AG08395 (cell line): ENCODE data around the gene NFATC3.

Experiments used
- DNase-seq: peaks from one replicate; pipeline ENCODE4 v3.0.0; 2012; ENCODE audit warnings: mixed read lengths, low spot score

Gene NFATC3

GRCh38 chr16:68073902-68074760 lies 11.0 kb upstream of the NFATC3 start:
- DNase-seq, result no peak

DNA sequence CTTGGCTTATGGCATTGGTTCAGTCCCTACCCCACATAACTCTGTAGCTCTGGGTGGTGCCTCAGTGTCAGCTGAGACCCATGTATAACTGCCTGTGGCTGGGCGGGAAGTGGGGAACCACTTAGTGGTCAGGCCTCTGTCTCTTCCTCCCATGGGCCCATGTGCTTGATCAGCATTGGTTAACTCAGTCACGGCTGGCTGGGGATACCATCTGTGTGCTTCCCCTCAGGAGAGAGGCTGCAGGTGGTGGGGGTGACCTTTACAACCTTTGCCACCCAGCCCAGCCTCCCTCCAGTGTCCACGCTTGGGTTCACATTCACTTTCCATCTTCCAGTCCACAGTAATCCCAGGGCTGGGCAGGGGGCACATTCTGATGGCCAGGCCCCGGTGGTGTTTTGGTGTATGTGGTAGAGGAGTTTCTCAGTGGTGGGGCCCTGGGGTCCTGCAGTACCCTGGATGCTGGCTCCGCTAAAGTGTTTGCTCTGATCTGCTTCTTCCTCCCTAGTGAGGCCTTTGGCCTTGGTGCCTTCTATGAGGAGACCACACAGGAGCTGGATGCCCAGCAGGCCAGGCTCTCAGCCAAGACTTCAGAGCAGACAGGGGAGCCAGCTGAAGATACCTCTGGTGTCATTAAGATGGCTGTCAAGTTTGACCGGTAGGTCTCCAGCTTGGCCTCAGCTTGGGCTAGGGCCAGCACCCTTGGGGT lies 10.2 kb upstream of the NFATC3 start:
- no peak for DNase-seq

DNA sequence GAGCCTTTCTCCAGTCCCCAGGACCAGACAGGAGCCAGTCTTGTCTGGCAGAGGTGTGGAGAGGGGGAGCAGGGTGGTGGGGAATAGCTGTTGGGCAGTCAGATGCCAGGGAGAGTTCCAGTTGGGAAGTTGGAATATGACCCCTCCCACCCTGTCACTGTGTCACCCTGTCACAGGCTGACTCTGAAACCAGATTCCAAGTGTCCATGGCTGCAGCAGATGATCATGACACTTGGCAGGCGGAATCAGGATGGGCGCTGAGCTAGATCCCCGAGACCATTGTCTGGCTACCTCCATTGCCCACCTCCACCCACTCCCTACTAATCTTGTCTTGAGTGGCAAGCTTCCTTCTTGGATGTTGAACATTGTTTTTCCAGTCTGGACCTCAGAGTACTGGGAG lies 9.2 kb upstream of the NFATC3 start:
- no peak for DNase-seq

DNA sequence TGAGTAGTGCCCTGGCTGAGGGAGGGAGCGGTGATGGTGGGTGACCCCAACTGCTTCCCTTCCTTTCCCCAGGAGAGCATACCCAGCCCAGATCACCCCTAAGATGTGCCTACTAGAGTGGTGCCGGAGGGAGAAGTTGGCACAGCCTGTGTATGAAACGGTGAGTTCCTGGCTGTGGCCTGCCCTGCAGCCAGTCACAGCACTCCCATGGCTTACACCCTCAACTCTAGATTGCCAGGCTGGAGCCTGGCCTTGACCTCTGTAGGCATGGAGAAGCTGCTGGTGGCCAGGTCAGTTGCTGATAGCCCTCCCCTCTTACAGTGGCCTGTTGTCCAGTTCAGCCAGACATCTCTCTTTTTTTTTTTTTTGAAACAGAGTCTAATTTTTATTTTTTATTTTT lies 8.6 kb upstream of the NFATC3 start:
- DNase-seq, result no peak

DNA sequence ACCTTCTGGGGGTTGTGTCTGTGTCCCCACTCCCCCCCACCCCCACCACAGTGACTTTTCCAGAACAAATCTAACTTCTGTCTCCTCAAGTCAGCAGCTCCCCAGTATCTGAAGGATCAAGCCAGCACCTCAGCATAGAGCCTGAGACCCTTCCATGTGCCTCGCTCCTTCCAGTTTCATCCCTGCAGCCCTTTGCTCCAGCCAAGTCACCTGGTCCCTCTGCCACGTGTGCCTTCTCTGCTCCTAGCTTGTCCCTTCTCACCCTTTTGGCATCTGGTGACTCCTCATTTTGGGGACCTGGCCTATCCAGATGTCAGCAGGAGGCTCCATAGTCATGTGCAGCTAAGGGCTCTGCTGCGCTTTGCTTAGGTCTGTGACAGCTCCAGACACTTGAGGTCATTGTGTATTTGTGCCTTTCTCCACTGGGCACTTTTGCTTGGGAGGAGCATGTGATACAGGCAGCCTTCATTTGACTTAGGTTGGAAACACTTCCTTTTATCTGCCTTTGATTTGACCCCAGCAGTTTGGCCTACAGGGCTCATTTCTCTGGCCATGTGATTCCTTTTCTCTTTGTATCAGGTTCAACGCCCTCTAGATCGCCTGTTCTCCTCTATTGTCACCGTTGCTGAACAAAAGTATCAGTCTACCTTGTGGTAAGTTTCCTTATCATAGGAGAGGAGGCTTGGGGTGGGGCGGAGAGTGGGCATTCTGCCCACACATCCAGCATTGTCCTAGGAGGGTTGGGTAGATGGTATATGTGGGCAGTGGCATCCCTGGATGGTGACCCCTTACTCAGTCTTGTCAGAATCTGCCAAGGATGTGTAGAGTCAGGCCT lies 7.1 kb upstream of the NFATC3 start:
- DNase-seq, result no peak

GRCh38 chr16:68078701-68079375 lies 6.3 kb upstream of the NFATC3 start:
- no peak for DNase-seq

- DNase-seq, result no peak
Observed at GRCh38 chr16:68079376-68079625, 5.9 kb upstream of the NFATC3 start.

GRCh38 chr16:68079626-68080344 lies 5.4 kb upstream of the NFATC3 start:
- DNase-seq, result no peak

DNA sequence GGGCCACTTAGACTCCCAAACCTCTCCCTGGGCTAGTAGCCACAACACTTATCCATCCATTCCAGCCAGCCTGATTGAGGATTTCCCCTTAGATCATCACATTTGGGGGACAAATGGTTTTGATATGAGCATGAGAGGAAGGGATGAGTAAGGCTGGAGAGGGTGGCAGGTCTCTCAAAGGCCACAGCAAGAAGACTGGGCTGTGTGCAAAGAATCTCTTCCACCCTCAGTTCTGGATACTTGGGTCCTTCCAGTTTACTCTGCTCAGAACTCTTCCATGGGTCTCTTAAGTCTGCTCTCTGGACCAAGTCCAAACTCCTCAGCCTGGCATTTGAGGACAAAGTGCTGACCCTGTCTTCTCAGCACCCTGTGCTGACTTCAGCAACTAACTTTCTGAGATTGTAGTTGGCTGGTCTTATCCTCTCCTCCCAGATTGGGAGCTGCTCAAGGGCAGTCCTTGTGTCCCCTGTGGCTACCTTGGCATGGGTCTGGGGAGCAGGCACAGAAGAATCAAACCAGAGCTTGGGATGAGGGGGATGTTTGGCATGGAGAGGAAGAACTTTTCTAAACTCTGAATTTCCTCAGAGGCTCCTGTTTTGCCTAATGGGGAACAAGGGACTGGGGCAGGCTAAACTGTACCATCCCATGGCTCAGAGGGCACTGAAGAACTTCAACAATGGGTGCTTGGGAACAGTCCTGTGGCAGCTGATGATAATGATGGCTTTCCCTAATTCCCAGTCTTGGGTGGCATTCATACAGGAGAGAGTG lies 3.1 kb upstream of the NFATC3 start:
- no peak for DNase-seq

DNA sequence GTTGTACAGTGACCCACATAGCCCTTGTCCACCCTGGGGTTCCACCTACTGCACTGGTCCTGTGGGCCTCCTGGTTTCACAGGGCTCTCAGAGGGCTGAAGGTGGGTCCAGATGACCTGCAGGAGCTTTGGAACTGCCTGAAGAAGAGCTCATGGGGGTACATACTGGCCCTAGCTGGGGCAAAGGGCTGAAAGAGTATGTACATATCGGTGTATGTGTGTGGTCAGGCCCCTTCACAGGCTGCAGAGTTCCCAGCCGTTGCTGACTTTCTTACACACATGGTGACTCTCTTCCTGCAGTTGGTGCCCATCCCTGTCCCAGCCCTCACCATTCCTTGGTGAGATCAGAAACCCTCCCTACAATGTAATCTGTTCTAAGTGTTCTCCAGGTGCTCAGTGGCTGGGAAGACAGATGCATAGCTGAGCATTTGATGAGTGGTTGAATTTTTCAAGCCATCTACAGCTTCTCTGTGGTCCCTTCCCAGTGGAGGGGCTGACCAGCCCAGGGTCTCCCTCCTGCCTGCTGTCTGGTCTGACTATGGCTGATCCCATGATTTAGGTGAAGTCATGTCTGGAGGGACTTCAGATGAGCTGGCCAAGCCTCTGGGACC lies 2.4 kb upstream of the NFATC3 start:
- DNase-seq, result no peak

DNA sequence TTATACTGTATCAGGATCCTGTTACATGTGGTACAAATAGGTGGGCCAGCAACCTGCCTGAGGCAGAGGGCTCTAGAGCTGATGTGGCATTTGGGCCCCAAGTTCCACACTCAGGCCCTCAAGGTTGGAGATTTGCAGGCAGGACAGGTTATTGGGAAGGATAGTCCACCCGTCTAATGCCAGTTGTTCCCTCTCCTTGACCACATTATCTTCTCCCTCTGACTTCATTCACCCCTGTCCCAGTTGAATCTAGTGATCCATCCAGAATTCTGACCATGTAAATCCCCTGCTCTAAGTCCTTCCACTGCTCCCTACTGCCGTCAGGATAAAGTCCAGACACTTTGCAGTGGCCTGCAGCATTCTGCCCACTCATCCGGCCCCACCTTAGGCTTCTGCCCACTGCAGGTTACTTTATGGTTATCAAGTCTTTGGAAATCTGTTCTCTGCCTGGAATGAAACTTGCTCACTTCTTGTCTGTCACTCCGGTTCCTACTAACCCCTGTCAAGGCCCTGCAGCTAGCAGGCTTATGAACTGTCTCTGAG lies 1.9 kb upstream of the NFATC3 start:
- no peak for DNase-seq

- peak; percentile 44 for DNase-seq
Observed at GRCh38 chr16:68083861-68084503, 1.2 kb upstream of the NFATC3 start.

DNA sequence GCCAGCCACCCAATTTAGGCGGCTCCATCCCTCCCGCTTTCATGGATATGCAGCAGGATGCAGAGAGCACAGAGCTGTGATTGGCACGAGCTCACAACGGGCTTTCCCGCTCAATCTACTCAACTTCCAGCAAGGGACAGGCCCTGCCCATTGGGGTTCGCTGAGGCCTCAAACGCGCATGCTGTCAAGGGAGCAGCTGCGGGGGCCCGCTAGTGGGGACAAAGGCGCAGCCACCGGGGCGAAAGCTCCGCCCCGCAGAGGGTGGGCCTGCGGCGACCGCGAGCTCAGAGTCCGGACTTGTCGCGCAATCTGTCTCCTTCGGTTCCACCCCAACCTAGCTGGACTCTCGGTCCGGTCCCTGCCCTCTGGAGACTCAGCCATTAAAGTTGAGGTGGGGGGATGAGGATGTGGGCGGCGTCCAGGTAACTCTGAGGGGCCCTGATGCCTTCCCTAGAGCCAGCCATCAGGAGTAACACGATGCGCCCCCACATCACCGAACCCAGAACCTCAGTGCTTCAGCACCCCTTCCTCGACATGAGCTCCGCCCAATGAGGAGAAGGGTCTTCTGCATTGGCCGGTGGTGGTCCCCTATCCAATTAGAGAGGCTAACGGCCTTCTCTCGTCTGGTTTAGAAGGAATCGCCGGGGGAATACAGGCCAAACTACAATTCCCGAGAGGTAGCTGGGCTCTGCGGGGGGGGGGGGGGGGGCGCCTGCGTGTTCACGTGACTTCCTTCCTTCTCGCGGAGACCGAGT lies 489 bp upstream of the NFATC3 start:
- peak; percentile 99 for DNase-seq

GRCh38 chr16:68086336-68086841 lies 1.2 kb downstream of the NFATC3 start:
- DNase-seq, result peak; percentile 44

GRCh38 chr16:68086860-68087268 lies 1.7 kb downstream of the NFATC3 start:
- no peak for DNase-seq

GRCh38 chr16:68087688-68088087 lies 2.5 kb downstream of the NFATC3 start:
- no peak for DNase-seq

GRCh38 chr16:68088130-68088972 lies 3.2 kb downstream of the NFATC3 start:
- no peak for DNase-seq

- no peak for DNase-seq
Observed at GRCh38 chr16:68089067-68089466, 3.9 kb downstream of the NFATC3 start.
